ENCODE results near the gene ACVR2A. TPM values are rescaled to one million over a fixed set of nuclear protein-coding genes. Genes with fewer than 3 reads are reported as not detected.
A peak's percentile ranks its signal among the peaks of the same experiment; 100 is the strongest.

Gene ACVR2A
- total RNA-seq, 1 donor, result 39.4 TPM

GRCh38 chr2:147843864-147844696, 749 bp upstream of the ACVR2A start:
- H2AFZ ChIP-seq (ENCODE audit: low read length), result peak overlapping the region; percentile 93
- no peak for TF ChIP-seq CTCF (IDR thresholded peaks at IDR 0.05; ENCODE audit: extremely low read depth, low read depth, low read length)
- no peaks in the 10 kb centered on the region for H3K9me3 ChIP-seq (ENCODE audit: low read depth, low read length)
- peak overlapping the region; percentile 77 for H3K27ac ChIP-seq (ENCODE audit: low read depth, low read length)
- H3K79me2 ChIP-seq (ENCODE audit: insufficient read depth, low read length), result peaks cover 36% of the 10 kb centered on the region
- peaks cover 25% of the 10 kb centered on the region for H4K20me1 ChIP-seq (ENCODE audit: insufficient read depth, low read length)
- H3K27me3 ChIP-seq (ENCODE audit: insufficient read depth, low read length), result peaks cover 9% of the 10 kb centered on the region
- peak overlapping the region; percentile 99 for H3K4me2 ChIP-seq (ENCODE audit: insufficient read depth, low read length)
- peaks cover 13% of the 10 kb centered on the region for H3K4me1 ChIP-seq (ENCODE audit: insufficient read depth, low read length)
- no peaks in the 10 kb centered on the region for H3K36me3 ChIP-seq (ENCODE audit: insufficient read depth, low read length)
- DNase-seq (ENCODE audit: insufficient read length, low spot score, missing footprints), result peak; percentile 99
- H3K4me3 ChIP-seq (ENCODE audit: insufficient read depth, low read length), result peak overlapping the region; percentile 87

- Histone ChIP-seq H4K20me1 (ENCODE audit: insufficient read depth, low read length) (peaks cover 35% of the 10 kb centered on the region), H3K9me3 (ENCODE audit: low read depth, low read length) (no peaks in the 10 kb centered on the region), H3K4me1 (ENCODE audit: insufficient read depth, low read length) (peaks cover 13% of the 10 kb centered on the region), H3K4me3 (ENCODE audit: insufficient read depth, low read length) (peak overlapping the region; percentile 87), H3K4me2 (ENCODE audit: insufficient read depth, low read length) (peak overlapping the region; percentile 89), H3K36me3 (ENCODE audit: insufficient read depth, low read length) (no peaks in the 10 kb centered on the region), H3K79me2 (ENCODE audit: insufficient read depth, low read length) (peaks cover 50% of the 10 kb centered on the region), H2AFZ (ENCODE audit: low read length) (peak overlapping the region; percentile 69), H3K27me3 (ENCODE audit: insufficient read depth, low read length) (peaks cover 9% of the 10 kb centered on the region), H3K27ac (ENCODE audit: low read depth, low read length) (peak overlapping the region; percentile 5)
- DNase-seq (ENCODE audit: insufficient read length, low spot score, missing footprints), result peak; percentile 75
- TF ChIP-seq CTCF (IDR thresholded peaks at IDR 0.05; ENCODE audit: extremely low read depth, low read depth, low read length), result no peak
Measured at GRCh38 chr2:147845411-147845971, 662 bp downstream of the ACVR2A start.

GRCh38 chr2:147846412-147847081, 1.7 kb downstream of the ACVR2A start:
- Histone ChIP-seq H3K4me1 (ENCODE audit: insufficient read depth, low read length) (peaks cover 13% of the 10 kb centered on the region), H3K4me2 (ENCODE audit: insufficient read depth, low read length) (peak overlapping the region; percentile 89), H3K36me3 (ENCODE audit: insufficient read depth, low read length) (no peaks in the 10 kb centered on the region), H4K20me1 (ENCODE audit: insufficient read depth, low read length) (peaks cover 41% of the 10 kb centered on the region), H3K27me3 (ENCODE audit: insufficient read depth, low read length) (peaks cover 8% of the 10 kb centered on the region), H3K79me2 (ENCODE audit: insufficient read depth, low read length) (peaks cover 60% of the 10 kb centered on the region), H3K27ac (ENCODE audit: low read depth, low read length) (no peak overlapping the region), H3K9me3 (ENCODE audit: low read depth, low read length) (no peaks in the 10 kb centered on the region), H3K4me3 (ENCODE audit: insufficient read depth, low read length) (peak overlapping the region; percentile 87), H2AFZ (ENCODE audit: low read length) (no peak overlapping the region)
- TF ChIP-seq CTCF (IDR thresholded peaks at IDR 0.05; ENCODE audit: extremely low read depth, low read depth, low read length), result no peak
- peak; percentile 77 for DNase-seq (ENCODE audit: insufficient read length, low spot score, missing footprints)

All from osteoblast (primary cell).